Heart left ventricle (tissue), 13 donors: ENCODE results near the gene TBC1D2.

ENCODE experiments used
- POLR2A ChIP-seq, 2 donors: fragments of 450-650 bp; IDR thresholded peaks; one replicate each; pipeline ENCODE4 v1.6.1; 2017; ENCODE audit warnings: antibody characterized with exemption in 2 of 2, mild to moderate bottlenecking in 2 of 2, moderate library complexity in 2 of 2
- TF ChIP-seq, protein P1 (sequence below), 12 donors: fragments of 200-600 bp; sonication (generic) in 4 of 12; IDR thresholded peaks; one replicate each; pipeline versions ENCODE4 v1.5.0 to v1.8.0; 2018 to 2022; ENCODE audit warnings: antibody characterized with exemption in 12 of 12, mild to moderate bottlenecking in 5 of 12
- donor health status: ischemic (EF 13 %, LVEDD 7.1; RV severe dilation, severe dysfunction).
- donor health status: DM: no; HTN: yes; CAD: no.
- donor health status: DM: no; HTN: no; CAD: no.
- donor health status: ischemic (EF 25% LVEDD 6.9; RV normal size, moderate dysfunction).
- donor health status: ischemic (EF 25% LVEDD 5.7; RV mildly dilated, moderate dysfunction).
- donor health status: ischemic (EF 35%, LVEDD 5.7; RV mildly dilated, moderate dysfunction).
- donor health status: nonischemic (EF 11% LVEDD 7.7; RV severe dilation, severe dysfunction).
- donor health status: DM: yes; HTN: yes; CAD: no.
- donor health status: PGD.
- donor health status: ischemic (EF 29% LVEDD 5.4; RV normal size, mild dysfunction).
- donor health status: nonischemic (EF 23%, LVEDD 6.1; RV moderate dilation, normal function).

DNA sequence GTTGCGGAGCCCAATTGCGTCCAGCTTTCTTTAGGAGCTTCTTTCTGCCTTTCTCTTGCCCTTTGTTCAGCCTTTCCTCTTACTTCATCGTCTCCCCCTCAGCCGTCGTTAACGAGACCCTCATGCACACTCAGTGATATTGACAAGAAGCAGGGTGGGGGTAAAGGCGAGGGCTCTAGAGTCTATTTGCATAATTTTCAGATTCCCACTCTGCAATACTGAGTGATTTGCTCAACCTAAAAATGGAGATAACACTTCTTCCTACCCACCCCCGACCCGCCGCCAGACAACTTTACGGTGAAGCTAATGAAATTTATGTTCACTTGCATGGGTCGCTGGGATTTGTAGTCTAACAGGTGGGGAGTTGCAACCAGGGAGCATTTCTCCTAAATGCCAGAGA, 1.3 kb upstream of the TBC1D2 start:
- TF ChIP-seq, protein P1, sequence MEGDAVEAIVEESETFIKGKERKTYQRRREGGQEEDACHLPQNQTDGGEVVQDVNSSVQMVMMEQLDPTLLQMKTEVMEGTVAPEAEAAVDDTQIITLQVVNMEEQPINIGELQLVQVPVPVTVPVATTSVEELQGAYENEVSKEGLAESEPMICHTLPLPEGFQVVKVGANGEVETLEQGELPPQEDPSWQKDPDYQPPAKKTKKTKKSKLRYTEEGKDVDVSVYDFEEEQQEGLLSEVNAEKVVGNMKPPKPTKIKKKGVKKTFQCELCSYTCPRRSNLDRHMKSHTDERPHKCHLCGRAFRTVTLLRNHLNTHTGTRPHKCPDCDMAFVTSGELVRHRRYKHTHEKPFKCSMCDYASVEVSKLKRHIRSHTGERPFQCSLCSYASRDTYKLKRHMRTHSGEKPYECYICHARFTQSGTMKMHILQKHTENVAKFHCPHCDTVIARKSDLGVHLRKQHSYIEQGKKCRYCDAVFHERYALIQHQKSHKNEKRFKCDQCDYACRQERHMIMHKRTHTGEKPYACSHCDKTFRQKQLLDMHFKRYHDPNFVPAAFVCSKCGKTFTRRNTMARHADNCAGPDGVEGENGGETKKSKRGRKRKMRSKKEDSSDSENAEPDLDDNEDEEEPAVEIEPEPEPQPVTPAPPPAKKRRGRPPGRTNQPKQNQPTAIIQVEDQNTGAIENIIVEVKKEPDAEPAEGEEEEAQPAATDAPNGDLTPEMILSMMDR (IDR thresholded peaks at IDR 0.05): no peak
- no peak for TF ChIP-seq POLR2A (IDR thresholded peaks at IDR 0.05)
